Measurements from ENCODE around the gene SMAD2.
"Not testable (repeated sequence)": the region's sequence is repeated elsewhere in the genome, so short reads cannot be mapped to it uniquely, and the experiment has no call there.

Gene SMAD2

GRCh38 chr18:47831351-47831750, 99.1 kb downstream of the SMAD2 start:
- DNase-seq = no peak

- no peak for DNase-seq
Observed at GRCh38 chr18:47830772-47831171, 99.7 kb downstream of the SMAD2 start.

GRCh38 chr18:47829831-47830230, 100.6 kb downstream of the SMAD2 start:
- no peak for DNase-seq

GRCh38 chr18:47828031-47828430, 102.4 kb downstream of the SMAD2 start:
- not testable (repeated sequence) for DNase-seq

GRCh38 chr18:47826157-47827074, 104.0 kb downstream of the SMAD2 start:
- no peak for DNase-seq

- DNase-seq = no peak
Observed at GRCh38 chr18:47821314-47821713, 109.1 kb downstream of the SMAD2 start.

GRCh38 chr18:47817795-47818077, 112.7 kb downstream of the SMAD2 start:
- DNase-seq = no peak

GRCh38 chr18:47817017-47817794, 113.3 kb downstream of the SMAD2 start:
- DNase-seq = no peak

GRCh38 chr18:47815486-47816270, 114.8 kb downstream of the SMAD2 start:
- DNase-seq = no peak

- DNase-seq = no peak
Observed at GRCh38 chr18:47809420-47809819, 121.0 kb downstream of the SMAD2 start.

GRCh38 chr18:47802802-47803201, 127.7 kb downstream of the SMAD2 start:
- no peak for DNase-seq

- DNase-seq = no peak
Observed at GRCh38 chr18:47801817-47802216, 128.6 kb downstream of the SMAD2 start.

GRCh38 chr18:47800756-47801155, 129.7 kb downstream of the SMAD2 start:
- no peak for DNase-seq

- no peak for DNase-seq
Observed at GRCh38 chr18:47800248-47800647, 130.2 kb downstream of the SMAD2 start.

GRCh38 chr18:47799376-47799775, 131.1 kb downstream of the SMAD2 start:
- no peak for DNase-seq

GRCh38 chr18:47798366-47798765, 132.1 kb downstream of the SMAD2 start:
- DNase-seq = no peak

GRCh38 chr18:47797126-47797525, 133.3 kb downstream of the SMAD2 start:
- DNase-seq = no peak

GRCh38 chr18:47795434-47795814, 135.0 kb downstream of the SMAD2 start:
- no peak for DNase-seq

- no peak for DNase-seq
Observed at GRCh38 chr18:47794725-47795433, 135.6 kb downstream of the SMAD2 start.

GRCh38 chr18:47793609-47794008, 136.8 kb downstream of the SMAD2 start:
- DNase-seq = no peak

- DNase-seq = no peak
Observed at GRCh38 chr18:47791461-47791985, 138.9 kb downstream of the SMAD2 start.

- DNase-seq = no peak
Observed at GRCh38 chr18:47790036-47790435, 140.4 kb downstream of the SMAD2 start.

- no peak for DNase-seq
Observed at GRCh38 chr18:47788621-47789020, 141.8 kb downstream of the SMAD2 start.
